Endodermal cell (in vitro differentiated cells): ENCODE results near the gene CCL28. TPM values are rescaled to one million over a fixed set of nuclear protein-coding genes. Genes with fewer than 3 reads are reported as not detected.
"Not testable (repeated sequence)": the region's sequence is repeated elsewhere in the genome, so short reads cannot be mapped to it uniquely, and the experiment has no call there.

ENCODE experiments used
- DNase-seq: peaks from one replicate; pipeline ENCODE4 v3.0.0-alpha.2; 2017
- H3K27ac ChIP-seq: 2 replicates; pipeline ENCODE4 v1.5.1; 2013; ENCODE audit warnings: mild to moderate bottlenecking, low read depth, low read length, moderate library complexity
- H3K27me3 ChIP-seq: 2 replicates; pipeline ENCODE4 v1.6.1; 2013; ENCODE audit warnings: mild to moderate bottlenecking, low read length, moderate library complexity; ENCODE audit not compliant: insufficient read depth, control insufficient read depth, poor library complexity, severe bottlenecking
- H3K36me3 ChIP-seq: 2 replicates; pipeline ENCODE4 v1.7.0; 2013; ENCODE audit warnings: mild to moderate bottlenecking, low read length, moderate library complexity; ENCODE audit not compliant: control insufficient read depth, insufficient read depth
- H3K4me1 ChIP-seq: one replicate; pipeline ENCODE4 v1.7.0; 2013; ENCODE audit warnings: low read length; ENCODE audit not compliant: control insufficient read depth, insufficient read depth
- H3K4me3 ChIP-seq: 2 replicates; pipeline ENCODE4 v1.5.1; 2013; ENCODE audit warnings: mild to moderate bottlenecking, low read length, moderate library complexity
- H3K9ac ChIP-seq: 2 replicates; pipeline ENCODE4 v1.6.1; 2013; ENCODE audit warnings: mild to moderate bottlenecking, low read length, moderate library complexity; ENCODE audit not compliant: poor library complexity, severe bottlenecking; ENCODE audit errors: extremely low read depth
- H3K9me3 ChIP-seq: 2 replicates; pipeline ENCODE4 v1.6.1; 2013; ENCODE audit warnings: mild to moderate bottlenecking, low read length, moderate library complexity; ENCODE audit not compliant: control insufficient read depth
- H3K27ac Mint-ChIP-seq: 2 replicates; pipeline ENCODE4 v1.8.0; 2020; ENCODE audit warnings: mixed read lengths
- H3K27me3 Mint-ChIP-seq: 2 replicates; pipeline ENCODE4 v1.8.0; 2021; ENCODE audit warnings: mild to moderate bottlenecking, mixed read lengths; ENCODE audit not compliant: insufficient read depth
- H3K36me3 Mint-ChIP-seq: 2 replicates; pipeline ENCODE4 v1.8.0; 2020; ENCODE audit warnings: low read depth, mixed read lengths
- H3K4me1 Mint-ChIP-seq: 2 replicates; pipeline ENCODE4 v1.8.0; 2020; ENCODE audit warnings: mixed read lengths
- H3K4me3 Mint-ChIP-seq: 2 replicates; pipeline ENCODE4 v1.8.0; 2020; ENCODE audit warnings: mild to moderate bottlenecking, moderate library complexity, mixed read lengths
- H3K9me3 Mint-ChIP-seq: 2 replicates; pipeline ENCODE4 v1.8.0; 2020; ENCODE audit warnings: mild to moderate bottlenecking, mixed read lengths
- WGBS, 2 experiments: methylation state at CpG; one replicate each; pipeline versions ENCODE4 v1.1.5 to v1.1.7; 2013; ENCODE audit warnings: missing lambda C conversion rate in 2 of 2, mixed read lengths in 1 of 2; ENCODE audit not compliant: insufficient coverage in 1 of 2, insufficient read length in 1 of 2; 5-methylcytosine and 5-hydroxymethylcytosine counted together
- total RNA-seq, 2 donors: library from RNA; stranded (reverse); fragmentation: NEBNext Ultra II Directional in 1 of 2; extraction: Animal tissue kit (Norgen Biotek cat#: 25700) in 1 of 2; gene quantifications; 2 replicates in 1 of 2; 3 replicates in 1 of 2; pipeline ENCODE4 v1.2.1, GENCODE V29; 2021
- TF ChIP-seq, protein P1 (sequence below): fragments of 200-600 bp; sonication (generic); conservative IDR thresholded peaks from 2 replicates; pipeline ENCODE4 v1.5.0; 2021; ENCODE audit warnings: antibody characterized with exemption, mild to moderate bottlenecking

The CCL28 gene
- total RNA-seq, 2 donors from 2014 or later, result 1.7 TPM; not detected in 1

DNA sequence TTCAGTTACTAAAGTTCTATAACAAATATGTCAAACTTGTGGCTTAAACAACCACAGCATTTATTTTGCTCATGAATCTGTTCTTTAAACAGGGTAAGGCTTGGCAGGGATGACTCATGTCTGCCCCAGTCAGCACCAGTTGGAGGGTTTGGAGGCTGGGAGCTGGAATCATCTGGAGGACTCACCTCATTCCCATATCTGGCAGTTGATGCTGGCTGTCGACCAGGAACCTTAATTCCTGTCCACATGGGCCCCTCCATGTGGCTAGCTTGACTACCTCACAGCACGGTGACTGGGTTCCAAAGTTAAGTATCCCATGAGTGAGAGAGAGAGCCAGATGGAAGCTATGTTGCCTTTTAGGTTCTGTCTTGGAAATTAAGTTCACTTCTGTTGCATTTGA lies 13.8 kb upstream of the CCL28 start:
- 86 to 92% methylated on average over 2 of the region's 2 CpGs for WGBS, 2 experiments
- no peak overlapping the region for H3K27ac Mint-ChIP-seq

GRCh38 chr5:43423086-43423485 lies 10.9 kb upstream of the CCL28 start:
- H3K27me3 Mint-ChIP-seq, H3K4me3 ChIP-seq, H3K27me3 ChIP-seq, H3K4me3 Mint-ChIP-seq, H3K27ac ChIP-seq, H3K36me3 ChIP-seq, H3K4me1 ChIP-seq, DNase-seq, H3K9ac ChIP-seq, H3K36me3 Mint-ChIP-seq, H3K27ac Mint-ChIP-seq: not testable (repeated sequence)
- peaks cover 11% of the 10 kb centered on the region for H3K4me1 Mint-ChIP-seq
- H3K9me3 ChIP-seq, result peaks cover 12% of the 10 kb centered on the region
- WGBS, 2 experiments, result 93 to 94% methylated on average over 5 to 6 of the region's 6 CpGs
- peaks cover 13% of the 10 kb centered on the region for H3K9me3 Mint-ChIP-seq

More for the DNA sequence above, 13.8 kb upstream of the CCL28 start:
- H3K9ac ChIP-seq, result no peak overlapping the region
- no peak overlapping the region for H3K4me3 ChIP-seq
- H3K4me3 Mint-ChIP-seq, result no peak overlapping the region
- no peaks in the 10 kb centered on the region for H3K36me3 ChIP-seq
- no peaks in the 10 kb centered on the region for H3K4me1 ChIP-seq
- no peaks in the 10 kb centered on the region for H3K27me3 Mint-ChIP-seq
- H3K36me3 Mint-ChIP-seq, result peaks cover 2% of the 10 kb centered on the region
- H3K4me1 Mint-ChIP-seq, result peaks cover 12% of the 10 kb centered on the region
- H3K9me3 ChIP-seq, result peaks cover 12% of the 10 kb centered on the region
- H3K9me3 Mint-ChIP-seq, result peaks cover 13% of the 10 kb centered on the region
- DNase-seq, result no peak
- no peak overlapping the region for H3K27ac ChIP-seq
- TF ChIP-seq, protein P1, sequence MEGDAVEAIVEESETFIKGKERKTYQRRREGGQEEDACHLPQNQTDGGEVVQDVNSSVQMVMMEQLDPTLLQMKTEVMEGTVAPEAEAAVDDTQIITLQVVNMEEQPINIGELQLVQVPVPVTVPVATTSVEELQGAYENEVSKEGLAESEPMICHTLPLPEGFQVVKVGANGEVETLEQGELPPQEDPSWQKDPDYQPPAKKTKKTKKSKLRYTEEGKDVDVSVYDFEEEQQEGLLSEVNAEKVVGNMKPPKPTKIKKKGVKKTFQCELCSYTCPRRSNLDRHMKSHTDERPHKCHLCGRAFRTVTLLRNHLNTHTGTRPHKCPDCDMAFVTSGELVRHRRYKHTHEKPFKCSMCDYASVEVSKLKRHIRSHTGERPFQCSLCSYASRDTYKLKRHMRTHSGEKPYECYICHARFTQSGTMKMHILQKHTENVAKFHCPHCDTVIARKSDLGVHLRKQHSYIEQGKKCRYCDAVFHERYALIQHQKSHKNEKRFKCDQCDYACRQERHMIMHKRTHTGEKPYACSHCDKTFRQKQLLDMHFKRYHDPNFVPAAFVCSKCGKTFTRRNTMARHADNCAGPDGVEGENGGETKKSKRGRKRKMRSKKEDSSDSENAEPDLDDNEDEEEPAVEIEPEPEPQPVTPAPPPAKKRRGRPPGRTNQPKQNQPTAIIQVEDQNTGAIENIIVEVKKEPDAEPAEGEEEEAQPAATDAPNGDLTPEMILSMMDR, result no peak
- H3K27me3 ChIP-seq, result no peaks in the 10 kb centered on the region

DNA sequence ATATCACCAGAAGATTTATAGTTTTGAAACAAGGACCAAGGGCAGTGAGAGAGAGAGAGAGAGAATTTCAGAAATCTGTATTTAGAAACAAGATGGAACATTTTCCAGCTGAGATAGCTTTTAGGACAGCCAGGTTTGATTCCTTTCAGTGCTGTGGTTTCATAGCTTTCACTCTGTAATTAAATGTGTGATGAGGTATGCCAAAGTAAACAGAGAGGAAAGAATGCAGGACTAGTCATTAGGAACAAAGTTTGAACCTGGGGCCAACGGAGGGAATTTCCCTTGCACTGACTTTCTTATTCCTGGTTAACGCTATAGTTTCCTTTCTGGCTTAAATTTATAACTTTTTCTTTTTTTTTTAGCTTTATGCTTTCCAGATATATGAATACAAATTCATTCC lies 10.0 kb upstream of the CCL28 start:
- H3K27me3 Mint-ChIP-seq, result no peaks in the 10 kb centered on the region
- H3K27ac ChIP-seq, result no peak overlapping the region
- H3K9ac ChIP-seq, result no peak overlapping the region
- peaks cover 2% of the 10 kb centered on the region for H3K36me3 Mint-ChIP-seq
- TF ChIP-seq, protein P1, result no peak
- no peak overlapping the region for H3K4me3 ChIP-seq
- H3K9me3 Mint-ChIP-seq, result peaks cover 11% of the 10 kb centered on the region
- H3K4me1 ChIP-seq, result no peaks in the 10 kb centered on the region
- H3K27ac Mint-ChIP-seq, result no peak overlapping the region
- H3K4me3 Mint-ChIP-seq, result no peak overlapping the region
- H3K36me3 ChIP-seq, result no peaks in the 10 kb centered on the region
- DNase-seq, result no peak
- H3K4me1 Mint-ChIP-seq, result peaks cover 9% of the 10 kb centered on the region
- H3K27me3 ChIP-seq, result no peaks in the 10 kb centered on the region
- H3K9me3 ChIP-seq, result peaks cover 11% of the 10 kb centered on the region
- WGBS, 2 experiments, result 73 to 86% methylated on average over 1 to 2 of the region's 2 CpGs

DNA sequence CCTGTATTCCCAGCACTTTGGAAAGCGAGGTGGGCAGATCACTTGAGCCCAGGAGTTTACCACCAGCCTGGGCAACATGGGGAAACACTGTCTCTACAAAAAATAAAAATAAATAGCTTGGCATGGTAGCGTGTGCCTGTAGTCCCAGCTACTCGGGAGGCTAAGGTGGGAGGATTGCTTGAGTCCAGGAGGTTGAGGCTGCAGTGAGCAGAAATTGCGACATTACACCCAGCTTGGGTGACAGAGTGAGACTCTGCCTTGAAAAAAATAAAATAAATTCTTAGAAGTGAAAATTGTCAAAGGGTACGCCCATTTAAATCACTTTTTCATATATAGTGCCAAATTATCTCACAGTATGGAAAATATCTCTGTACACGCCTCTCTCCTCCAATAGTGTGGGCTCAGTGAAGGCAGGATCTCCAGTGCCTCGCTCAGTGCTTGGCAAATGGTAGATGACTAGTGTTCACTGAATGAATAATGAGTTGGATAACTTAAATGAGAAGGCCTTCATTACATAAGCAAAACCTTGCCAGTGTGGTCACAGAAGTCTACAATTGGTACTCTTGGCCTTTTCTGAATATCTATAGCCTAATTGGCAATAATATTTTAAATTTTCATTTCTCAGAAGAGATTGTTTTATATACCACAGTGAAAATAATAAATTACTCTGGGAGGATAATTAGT lies 9.4 kb upstream of the CCL28 start:
- Mint-ChIP-seq H3K36me3 (no peaks in the 10 kb centered on the region), H3K27ac (no peak overlapping the region)

More for the DNA sequence above, 9.4 kb upstream of the CCL28 start:
- Histone ChIP-seq H3K27ac (no peak overlapping the region), H3K4me3 (no peak overlapping the region), H3K9me3 (peaks cover 5% of the 10 kb centered on the region), H3K4me1 (no peaks in the 10 kb centered on the region), H3K9ac (no peak overlapping the region), H3K36me3 (no peaks in the 10 kb centered on the region), H3K27me3 (no peaks in the 10 kb centered on the region)
- DNase-seq, result no peak
- H3K9me3 Mint-ChIP-seq, result peaks cover 5% of the 10 kb centered on the region
- H3K4me1 Mint-ChIP-seq, result peaks cover 12% of the 10 kb centered on the region
- WGBS, 2 experiments, result 94 to 98% methylated on average over 4 to 7 of the region's 7 CpGs
- TF ChIP-seq, protein P1, result no peak
- no peak overlapping the region for H3K4me3 Mint-ChIP-seq
- H3K27me3 Mint-ChIP-seq, result no peaks in the 10 kb centered on the region
